ENCODE data around the gene ZBTB17. TPM values are rescaled to one million over a fixed set of nuclear protein-coding genes. Genes with fewer than 3 reads are reported as not detected.

The ZBTB17 gene
- total RNA-seq, 1 donor from 2014 or later: 38.5 TPM

DNA sequence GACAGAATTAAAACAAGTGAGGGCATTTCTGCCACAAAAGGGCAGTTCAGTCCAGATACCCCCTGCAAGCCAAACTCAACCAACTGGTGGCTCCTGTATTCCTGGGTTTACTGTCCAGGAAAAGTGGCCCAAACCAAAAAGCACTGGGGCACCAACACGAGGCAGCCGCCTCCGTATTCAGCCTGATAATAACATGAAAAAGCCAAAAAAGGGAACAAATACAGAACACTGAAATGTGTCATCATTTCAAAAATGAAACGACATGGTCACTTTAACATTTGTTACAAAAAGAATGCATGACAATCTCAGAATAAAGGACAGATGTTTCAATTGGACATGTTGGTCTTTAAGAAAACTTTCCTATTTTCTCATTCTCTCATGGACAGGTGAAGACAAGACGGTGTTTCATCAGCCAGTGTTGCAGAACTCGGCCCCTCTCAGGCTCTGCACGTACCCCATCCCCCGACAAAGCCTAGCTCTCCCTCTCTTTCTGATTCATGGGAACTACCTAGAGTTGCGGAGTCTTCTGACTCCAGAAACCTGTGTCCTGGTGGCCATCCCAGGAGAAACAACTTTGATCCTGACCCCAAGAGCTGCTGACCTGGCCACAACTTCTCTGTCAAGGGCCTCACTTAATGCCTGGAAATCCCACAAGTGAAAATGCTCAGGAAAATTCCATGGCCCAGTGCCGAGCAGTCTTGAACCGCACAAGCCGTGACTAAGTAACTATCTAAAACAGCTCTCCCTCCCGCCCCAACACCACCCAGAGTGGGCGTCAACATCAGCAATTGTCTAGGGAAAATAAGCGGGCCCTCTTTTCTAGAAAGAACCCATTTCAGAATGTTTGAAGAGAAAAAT lies 27.1 kb downstream of the ZBTB17 start:
- intact Hi-C loops (cut with DNase I): loop anchor here (2.0 to 5.0 kb wide), 2 partner anchors 102 to 114 kb away; partner anchors contain the start of gene SPEN
- Histone ChIP-seq H3K4me1 (peaks cover 59% of the 10 kb centered on the region), H3K36me3 (peaks cover 0 to 41% of the 10 kb centered on the region in 2 donors), H3K27me3 (no peaks in the 10 kb centered on the region), H3K27ac (peak overlapping the region; percentile 96), H3K9me3 (no peaks in the 10 kb centered on the region), H3K4me3 (peak overlapping the region; percentile 23 to 34)
- no peak for TF ChIP-seq POLR2AphosphoS5 (IDR thresholded peaks at IDR 0.05; ENCODE audit: insufficient read depth in 1 of 2, low read depth in 1 of 2)
- TF ChIP-seq, protein P1, sequence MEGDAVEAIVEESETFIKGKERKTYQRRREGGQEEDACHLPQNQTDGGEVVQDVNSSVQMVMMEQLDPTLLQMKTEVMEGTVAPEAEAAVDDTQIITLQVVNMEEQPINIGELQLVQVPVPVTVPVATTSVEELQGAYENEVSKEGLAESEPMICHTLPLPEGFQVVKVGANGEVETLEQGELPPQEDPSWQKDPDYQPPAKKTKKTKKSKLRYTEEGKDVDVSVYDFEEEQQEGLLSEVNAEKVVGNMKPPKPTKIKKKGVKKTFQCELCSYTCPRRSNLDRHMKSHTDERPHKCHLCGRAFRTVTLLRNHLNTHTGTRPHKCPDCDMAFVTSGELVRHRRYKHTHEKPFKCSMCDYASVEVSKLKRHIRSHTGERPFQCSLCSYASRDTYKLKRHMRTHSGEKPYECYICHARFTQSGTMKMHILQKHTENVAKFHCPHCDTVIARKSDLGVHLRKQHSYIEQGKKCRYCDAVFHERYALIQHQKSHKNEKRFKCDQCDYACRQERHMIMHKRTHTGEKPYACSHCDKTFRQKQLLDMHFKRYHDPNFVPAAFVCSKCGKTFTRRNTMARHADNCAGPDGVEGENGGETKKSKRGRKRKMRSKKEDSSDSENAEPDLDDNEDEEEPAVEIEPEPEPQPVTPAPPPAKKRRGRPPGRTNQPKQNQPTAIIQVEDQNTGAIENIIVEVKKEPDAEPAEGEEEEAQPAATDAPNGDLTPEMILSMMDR (IDR thresholded peaks at IDR 0.05): peak in 1 of 3 experiments; percentile 11
- no peak for TF ChIP-seq POLR2A (IDR thresholded peaks at IDR 0.05)
- DNase-seq (ENCODE audit: extremely low spot score in 2 of 2): peak in 1 of 2 donors; percentile 89

DNA sequence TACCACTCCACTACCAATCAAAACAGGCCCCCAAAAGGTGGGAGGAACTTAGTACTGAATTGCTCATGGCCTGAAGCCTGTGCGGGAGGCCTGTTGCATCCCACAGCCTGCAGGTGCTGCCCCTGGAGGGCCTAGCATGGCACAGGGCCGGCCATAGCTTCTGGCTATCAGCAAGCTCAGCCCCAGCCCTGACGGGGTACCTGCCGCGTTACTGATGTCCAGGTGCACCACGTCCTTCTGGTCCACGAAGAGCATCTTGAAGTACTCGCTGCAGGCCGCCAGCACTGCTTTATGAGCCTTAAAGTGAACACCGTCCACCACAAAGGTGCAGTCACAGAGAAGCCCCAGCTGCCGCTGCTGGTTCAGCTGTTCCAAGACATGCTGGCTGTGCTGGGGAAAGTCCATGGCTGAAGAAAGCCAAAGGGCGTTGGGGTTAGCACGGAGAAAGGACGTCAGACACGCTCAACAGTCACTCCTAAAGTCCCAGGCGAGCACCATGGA lies 27.8 kb downstream of the ZBTB17 start:
- peak in 1 of 2 donors; percentile 89 for DNase-seq (ENCODE audit: extremely low spot score in 2 of 2)
- Histone ChIP-seq H3K9me3 (no peaks in the 10 kb centered on the region), H3K4me1 (peaks cover 52% of the 10 kb centered on the region), H3K27me3 (no peaks in the 10 kb centered on the region), H3K4me3 (no peak overlapping the region), H3K27ac (peak overlapping the region; percentile 96), H3K36me3 (peaks cover 0 to 48% of the 10 kb centered on the region in 2 donors)
- TF ChIP-seq POLR2A (IDR thresholded peaks at IDR 0.05): no peak
- TF ChIP-seq, protein P1 (IDR thresholded peaks at IDR 0.05): no peak
- TF ChIP-seq POLR2AphosphoS5 (IDR thresholded peaks at IDR 0.05; ENCODE audit: insufficient read depth in 1 of 2, low read depth in 1 of 2): no peak
- intact Hi-C loops (cut with DNase I): loop anchor here (2.0 to 5.0 kb wide), 2 partner anchors 101 to 113 kb away; partner anchors contain the start of gene SPEN

DNA sequence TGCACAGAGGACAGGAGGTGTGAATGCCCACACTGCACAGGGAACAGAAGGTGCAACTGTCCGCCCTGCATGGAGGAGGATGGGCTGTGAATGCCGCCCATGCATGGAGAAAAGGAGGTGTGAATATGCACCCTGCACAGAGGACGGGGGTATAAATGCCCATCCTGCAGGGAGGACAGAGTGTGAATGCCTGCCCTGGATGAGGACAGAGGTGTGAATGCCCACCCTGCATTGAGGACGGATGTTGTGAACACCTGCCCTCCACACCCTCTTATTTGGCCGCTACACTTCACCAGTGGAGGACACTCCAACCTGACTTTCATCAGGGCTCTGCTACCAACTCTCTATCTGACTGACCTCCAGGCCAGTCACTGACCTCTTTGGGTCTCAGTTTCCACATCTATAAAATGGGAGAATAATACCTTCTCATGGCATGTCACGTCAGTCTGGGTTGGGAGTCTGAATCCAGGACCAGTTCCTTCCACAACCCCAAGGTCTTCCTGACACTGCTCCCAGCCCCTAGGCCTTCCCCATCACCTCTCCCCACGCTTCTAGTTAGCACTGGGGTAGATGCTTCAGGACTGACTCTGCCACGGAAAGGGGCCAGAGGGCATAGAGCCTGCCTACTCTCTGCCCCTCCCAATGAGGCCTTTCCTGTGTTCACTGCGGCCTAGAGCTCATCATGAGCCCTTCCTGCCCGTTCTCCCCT lies 28.4 kb downstream of the ZBTB17 start:
- intact Hi-C loops (cut with DNase I): loop anchor here (2.0 to 5.0 kb wide), 2 partner anchors 100 to 113 kb away; partner anchors contain the start of gene SPEN

DNA sequence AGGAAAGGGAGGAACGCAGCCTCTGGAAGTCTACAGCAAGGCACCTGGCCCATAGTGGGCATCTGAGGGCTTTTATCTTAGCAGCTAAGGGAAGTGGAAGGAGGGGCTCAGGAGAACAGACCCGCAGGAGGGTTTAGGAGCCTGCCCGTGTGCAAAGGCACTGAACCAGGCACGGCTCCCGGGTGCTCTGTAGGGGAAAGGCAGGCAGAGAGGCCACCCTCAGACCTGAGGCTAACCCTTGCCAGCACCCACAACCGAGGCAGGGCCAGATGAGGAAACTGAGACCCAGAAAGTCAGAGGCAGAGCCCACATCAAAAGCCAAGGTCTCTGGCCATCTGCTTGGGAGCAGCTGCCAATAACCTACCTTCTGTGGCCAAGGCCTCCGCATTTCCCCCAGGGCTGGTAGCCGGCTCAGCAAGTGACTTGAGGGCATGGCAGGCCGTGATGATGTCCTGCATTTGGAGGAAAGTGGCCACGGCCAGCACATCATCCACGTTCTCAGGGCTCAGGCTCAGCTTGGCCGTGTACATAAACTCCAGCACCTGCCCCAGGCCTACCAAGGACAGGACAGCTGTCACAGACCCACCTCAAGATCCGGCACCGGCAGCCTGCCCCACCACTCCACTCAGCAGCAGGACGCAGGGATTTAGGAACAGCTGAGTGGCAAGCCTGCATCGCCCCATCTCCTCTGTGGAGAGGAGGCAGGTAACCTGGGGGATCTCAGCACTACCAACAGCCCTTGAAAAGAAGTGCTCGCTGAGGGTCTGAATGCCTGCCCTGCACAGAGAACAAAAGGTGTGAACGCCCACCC lies 29.1 kb downstream of the ZBTB17 start:
- Histone ChIP-seq H3K9me3 (no peaks in the 10 kb centered on the region), H3K4me1 (peaks cover 39% of the 10 kb centered on the region), H3K36me3 (peaks cover 0 to 62% of the 10 kb centered on the region in 2 donors), H3K4me3 (no peak overlapping the region), H3K27ac (no peak overlapping the region), H3K27me3 (no peaks in the 10 kb centered on the region)
- TF ChIP-seq, protein P1 (IDR thresholded peaks at IDR 0.05): no peak
- TF ChIP-seq POLR2AphosphoS5 (IDR thresholded peaks at IDR 0.05; ENCODE audit: insufficient read depth in 1 of 2, low read depth in 1 of 2) (no peak), POLR2A (IDR thresholded peaks at IDR 0.05) (no peak)
- intact Hi-C loops (cut with DNase I): loop anchor here (5.0 kb wide), 1 partner anchor 99 kb away; the partner anchor contains the start of gene SPEN
- DNase-seq (ENCODE audit: extremely low spot score in 2 of 2): no peak

More for the DNA sequence above, 28.4 kb downstream of the ZBTB17 start:
- no peaks in the 10 kb centered on the region for H3K9me3 ChIP-seq
- H3K4me1 ChIP-seq: peaks cover 46% of the 10 kb centered on the region
- peak overlapping the region; percentile 96 for H3K27ac ChIP-seq
- TF ChIP-seq POLR2A (IDR thresholded peaks at IDR 0.05) (no peak), POLR2AphosphoS5 (IDR thresholded peaks at IDR 0.05; ENCODE audit: insufficient read depth in 1 of 2, low read depth in 1 of 2) (no peak)
- TF ChIP-seq, protein P1 (IDR thresholded peaks at IDR 0.05): no peak
- no peaks in the 10 kb centered on the region for H3K27me3 ChIP-seq
- peaks cover 0 to 54% of the 10 kb centered on the region in 2 donors for H3K36me3 ChIP-seq
- H3K4me3 ChIP-seq: no peak overlapping the region
- peak in 1 of 2 donors; percentile 84 for DNase-seq (ENCODE audit: extremely low spot score in 2 of 2)
